Rectal smooth muscle tissue (tissue), 1 donor: ENCODE data around the gene TMEM239.

Experiments used
- H3K27ac ChIP-seq: one replicate; pipeline ENCODE4 v1.7.0; 2013; ENCODE audit warnings: low read depth, low read length, inconsistent platforms
- H3K27me3 ChIP-seq: one replicate; pipeline ENCODE4 v1.7.0; 2013; ENCODE audit warnings: low read length; ENCODE audit not compliant: control insufficient read depth, insufficient read depth
- H3K36me3 ChIP-seq: one replicate; pipeline ENCODE4 v1.7.0; 2013; ENCODE audit warnings: low read length; ENCODE audit not compliant: control insufficient read depth, insufficient read depth
- H3K4me1 ChIP-seq: one replicate; pipeline ENCODE4 v1.7.0; 2013; ENCODE audit warnings: low read length; ENCODE audit not compliant: control insufficient read depth, insufficient read depth
- H3K4me3 ChIP-seq: one replicate; pipeline ENCODE4 v1.7.0; 2013; ENCODE audit warnings: low read length
- H3K9ac ChIP-seq: one replicate; pipeline ENCODE4 v1.7.0; 2013; ENCODE audit warnings: low read length

Gene TMEM239

GRCh38 chr20:2834401-2835110, 18.4 kb downstream of the TMEM239 start:
- Histone ChIP-seq H3K9ac (no peak overlapping the region), H3K4me1 (no peaks in the 10 kb centered on the region), H3K27me3 (no peaks in the 10 kb centered on the region), H3K4me3 (no peak overlapping the region), H3K36me3 (no peaks in the 10 kb centered on the region), H3K27ac (no peak overlapping the region)

GRCh38 chr20:2835331-2835796, 19.2 kb downstream of the TMEM239 start:
- no peak overlapping the region for H3K4me3 ChIP-seq
- no peaks in the 10 kb centered on the region for H3K4me1 ChIP-seq
- no peak overlapping the region for H3K9ac ChIP-seq
- H3K27ac ChIP-seq = no peak overlapping the region
- H3K27me3 ChIP-seq = no peaks in the 10 kb centered on the region
- H3K36me3 ChIP-seq = no peaks in the 10 kb centered on the region

- Histone ChIP-seq H3K9ac (no peak overlapping the region), H3K4me1 (no peaks in the 10 kb centered on the region), H3K27me3 (no peaks in the 10 kb centered on the region), H3K36me3 (no peaks in the 10 kb centered on the region), H3K27ac (no peak overlapping the region), H3K4me3 (no peak overlapping the region)
Measured at GRCh38 chr20:2836035-2836434, 19.9 kb downstream of the TMEM239 start.

- no peak overlapping the region for H3K27ac ChIP-seq
- peaks cover 3% of the 10 kb centered on the region for H3K4me1 ChIP-seq
- no peak overlapping the region for H3K4me3 ChIP-seq
- H3K27me3 ChIP-seq = no peaks in the 10 kb centered on the region
- H3K9ac ChIP-seq = no peak overlapping the region
- H3K36me3 ChIP-seq = no peaks in the 10 kb centered on the region
Measured at GRCh38 chr20:2837221-2837960, 21.2 kb downstream of the TMEM239 start.

- Histone ChIP-seq H3K4me3 (no peak overlapping the region), H3K9ac (no peak overlapping the region), H3K27me3 (no peaks in the 10 kb centered on the region), H3K27ac (no peak overlapping the region), H3K36me3 (no peaks in the 10 kb centered on the region), H3K4me1 (peaks cover 3% of the 10 kb centered on the region)
Measured at GRCh38 chr20:2838170-2838797, 22.1 kb downstream of the TMEM239 start.

- H3K27ac ChIP-seq = no peak overlapping the region
- peaks cover 3% of the 10 kb centered on the region for H3K4me1 ChIP-seq
- H3K27me3 ChIP-seq = no peaks in the 10 kb centered on the region
- H3K36me3 ChIP-seq = no peaks in the 10 kb centered on the region
- H3K9ac ChIP-seq = no peak overlapping the region
- H3K4me3 ChIP-seq = no peak overlapping the region
Measured at GRCh38 chr20:2838847-2839671, 22.9 kb downstream of the TMEM239 start.

- Histone ChIP-seq H3K4me1 (peaks cover 3% of the 10 kb centered on the region), H3K27ac (peak overlapping the region; percentile 96), H3K27me3 (no peaks in the 10 kb centered on the region), H3K9ac (peak overlapping the region; percentile 99), H3K36me3 (no peaks in the 10 kb centered on the region), H3K4me3 (peak overlapping the region; percentile 91)
Measured at GRCh38 chr20:2839732-2840137, 23.6 kb downstream of the TMEM239 start.

- peak within 1 kb of the TSS; percentile 91 for H3K4me3 ChIP-seq
- H3K27ac ChIP-seq = peak within 1 kb of the TSS; percentile 96
- no peaks in the 10 kb centered on the region for H3K36me3 ChIP-seq
- H3K9ac ChIP-seq = peak within 1 kb of the TSS; percentile 99
- H3K27me3 ChIP-seq = no peaks in the 10 kb centered on the region
- H3K4me1 ChIP-seq = peaks cover 3% of the 10 kb centered on the region
Measured at GRCh38 chr20:2840138-2840966, 24.2 kb downstream of the TMEM239 start, which contains the start of the genes PCED1A and VPS16. Gene PCED1A, minus strand, starts transcription at chr20:2840655. Its CDS starts 743 bp downstream, at chr20:2839912. Gene VPS16, plus strand, starts transcription at chr20:2840745. Its CDS starts 30 bp downstream, at chr20:2840775.

- Histone ChIP-seq H3K27ac (peak overlapping the region; percentile 72), H3K4me1 (peaks cover 3% of the 10 kb centered on the region), H3K36me3 (no peaks in the 10 kb centered on the region), H3K27me3 (no peaks in the 10 kb centered on the region), H3K4me3 (peak overlapping the region; percentile 91), H3K9ac (peak overlapping the region; percentile 58)
Measured at GRCh38 chr20:2840967-2841531, 24.9 kb downstream of the TMEM239 start.

- Histone ChIP-seq H3K36me3 (no peaks in the 10 kb centered on the region), H3K4me1 (peaks cover 3% of the 10 kb centered on the region), H3K9ac (no peak overlapping the region), H3K4me3 (no peak overlapping the region), H3K27me3 (no peaks in the 10 kb centered on the region), H3K27ac (no peak overlapping the region)
Measured at GRCh38 chr20:2845607-2846006, 29.4 kb downstream of the TMEM239 start.

- no peaks in the 10 kb centered on the region for H3K27me3 ChIP-seq
- H3K36me3 ChIP-seq = no peaks in the 10 kb centered on the region
- no peak overlapping the region for H3K27ac ChIP-seq
- no peak overlapping the region for H3K9ac ChIP-seq
- H3K4me3 ChIP-seq = no peak overlapping the region
- H3K4me1 ChIP-seq = no peaks in the 10 kb centered on the region
Measured at GRCh38 chr20:2846698-2847097, 30.5 kb downstream of the TMEM239 start.
